ENCODE data around the gene MAP3K7.

DNA sequence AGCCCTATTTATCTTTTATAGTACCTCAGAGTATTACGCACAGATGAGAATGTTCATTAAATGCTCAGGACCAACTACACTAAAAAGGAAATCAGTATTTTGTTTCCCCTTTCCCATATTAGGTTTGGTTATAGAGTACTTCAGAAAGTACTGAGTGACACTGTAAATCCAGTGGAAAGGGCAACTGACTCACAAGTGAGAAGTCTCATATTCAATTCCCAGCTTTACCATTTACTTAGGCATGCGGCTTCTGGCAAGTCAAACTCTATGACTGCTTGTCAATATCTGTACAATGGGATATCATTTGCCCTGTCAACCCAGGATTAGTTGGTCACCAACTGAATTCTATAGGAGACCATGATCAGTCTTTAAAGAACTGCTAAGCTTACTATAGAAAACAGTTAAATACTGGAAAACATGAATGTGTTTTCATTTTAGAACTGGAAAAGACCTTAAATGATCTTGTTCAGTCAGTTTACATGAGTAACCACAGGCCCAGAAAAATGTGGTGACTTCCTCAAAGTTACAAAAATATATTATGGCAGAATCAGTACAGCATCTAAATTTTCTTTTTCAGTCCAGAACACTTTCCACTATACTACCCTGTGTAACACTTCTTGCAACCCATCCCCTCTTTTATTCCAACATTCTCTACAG, 3.6 kb downstream of the MAP3K7 start:
- TF ChIP-seq POLR2AphosphoS5 (IDR thresholded peaks at IDR 0.05; ENCODE audit: low read depth) (no peak), STAT1 (IDR thresholded peaks at IDR 0.05; ENCODE audit: unreplicated experiment) (no peak), EZH2phosphoT487 (IDR thresholded peaks at IDR 0.05; ENCODE audit: unreplicated experiment) (no peak), CREB1 (CRISPR knock-in tag; IDR thresholded peaks at IDR 0.05; ENCODE audit: low read depth) (no peak), EZH2 (IDR thresholded peaks at IDR 0.05; ENCODE audit: low read depth, unreplicated experiment) (no peak)
- TF ChIP-seq, protein P1, sequence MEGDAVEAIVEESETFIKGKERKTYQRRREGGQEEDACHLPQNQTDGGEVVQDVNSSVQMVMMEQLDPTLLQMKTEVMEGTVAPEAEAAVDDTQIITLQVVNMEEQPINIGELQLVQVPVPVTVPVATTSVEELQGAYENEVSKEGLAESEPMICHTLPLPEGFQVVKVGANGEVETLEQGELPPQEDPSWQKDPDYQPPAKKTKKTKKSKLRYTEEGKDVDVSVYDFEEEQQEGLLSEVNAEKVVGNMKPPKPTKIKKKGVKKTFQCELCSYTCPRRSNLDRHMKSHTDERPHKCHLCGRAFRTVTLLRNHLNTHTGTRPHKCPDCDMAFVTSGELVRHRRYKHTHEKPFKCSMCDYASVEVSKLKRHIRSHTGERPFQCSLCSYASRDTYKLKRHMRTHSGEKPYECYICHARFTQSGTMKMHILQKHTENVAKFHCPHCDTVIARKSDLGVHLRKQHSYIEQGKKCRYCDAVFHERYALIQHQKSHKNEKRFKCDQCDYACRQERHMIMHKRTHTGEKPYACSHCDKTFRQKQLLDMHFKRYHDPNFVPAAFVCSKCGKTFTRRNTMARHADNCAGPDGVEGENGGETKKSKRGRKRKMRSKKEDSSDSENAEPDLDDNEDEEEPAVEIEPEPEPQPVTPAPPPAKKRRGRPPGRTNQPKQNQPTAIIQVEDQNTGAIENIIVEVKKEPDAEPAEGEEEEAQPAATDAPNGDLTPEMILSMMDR (conservative IDR thresholded peaks at IDR 0.05; ENCODE audit: low read depth in 2 of 2): no peak
- TF ChIP-seq, protein P2, sequence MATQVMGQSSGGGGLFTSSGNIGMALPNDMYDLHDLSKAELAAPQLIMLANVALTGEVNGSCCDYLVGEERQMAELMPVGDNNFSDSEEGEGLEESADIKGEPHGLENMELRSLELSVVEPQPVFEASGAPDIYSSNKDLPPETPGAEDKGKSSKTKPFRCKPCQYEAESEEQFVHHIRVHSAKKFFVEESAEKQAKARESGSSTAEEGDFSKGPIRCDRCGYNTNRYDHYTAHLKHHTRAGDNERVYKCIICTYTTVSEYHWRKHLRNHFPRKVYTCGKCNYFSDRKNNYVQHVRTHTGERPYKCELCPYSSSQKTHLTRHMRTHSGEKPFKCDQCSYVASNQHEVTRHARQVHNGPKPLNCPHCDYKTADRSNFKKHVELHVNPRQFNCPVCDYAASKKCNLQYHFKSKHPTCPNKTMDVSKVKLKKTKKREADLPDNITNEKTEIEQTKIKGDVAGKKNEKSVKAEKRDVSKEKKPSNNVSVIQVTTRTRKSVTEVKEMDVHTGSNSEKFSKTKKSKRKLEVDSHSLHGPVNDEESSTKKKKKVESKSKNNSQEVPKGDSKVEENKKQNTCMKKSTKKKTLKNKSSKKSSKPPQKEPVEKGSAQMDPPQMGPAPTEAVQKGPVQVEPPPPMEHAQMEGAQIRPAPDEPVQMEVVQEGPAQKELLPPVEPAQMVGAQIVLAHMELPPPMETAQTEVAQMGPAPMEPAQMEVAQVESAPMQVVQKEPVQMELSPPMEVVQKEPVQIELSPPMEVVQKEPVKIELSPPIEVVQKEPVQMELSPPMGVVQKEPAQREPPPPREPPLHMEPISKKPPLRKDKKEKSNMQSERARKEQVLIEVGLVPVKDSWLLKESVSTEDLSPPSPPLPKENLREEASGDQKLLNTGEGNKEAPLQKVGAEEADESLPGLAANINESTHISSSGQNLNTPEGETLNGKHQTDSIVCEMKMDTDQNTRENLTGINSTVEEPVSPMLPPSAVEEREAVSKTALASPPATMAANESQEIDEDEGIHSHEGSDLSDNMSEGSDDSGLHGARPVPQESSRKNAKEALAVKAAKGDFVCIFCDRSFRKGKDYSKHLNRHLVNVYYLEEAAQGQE (IDR thresholded peaks at IDR 0.05; ENCODE audit: unreplicated experiment): no peak
- TF ChIP-seq, protein P3, sequence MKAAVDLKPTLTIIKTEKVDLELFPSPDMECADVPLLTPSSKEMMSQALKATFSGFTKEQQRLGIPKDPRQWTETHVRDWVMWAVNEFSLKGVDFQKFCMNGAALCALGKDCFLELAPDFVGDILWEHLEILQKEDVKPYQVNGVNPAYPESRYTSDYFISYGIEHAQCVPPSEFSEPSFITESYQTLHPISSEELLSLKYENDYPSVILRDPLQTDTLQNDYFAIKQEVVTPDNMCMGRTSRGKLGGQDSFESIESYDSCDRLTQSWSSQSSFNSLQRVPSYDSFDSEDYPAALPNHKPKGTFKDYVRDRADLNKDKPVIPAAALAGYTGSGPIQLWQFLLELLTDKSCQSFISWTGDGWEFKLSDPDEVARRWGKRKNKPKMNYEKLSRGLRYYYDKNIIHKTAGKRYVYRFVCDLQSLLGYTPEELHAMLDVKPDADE (IDR thresholded peaks at IDR 0.05): no peak

Data from GM23338 (cell line).